Bone marrow (tissue), 2 donors: ENCODE measurements around the gene DBF4.
"Not testable (repeated sequence)": the region's sequence is repeated elsewhere in the genome, so short reads cannot be mapped to it uniquely, and the experiment has no call there.

Experiments
- DNase-seq, 2 donors: peaks; one replicate each; lab custom pipeline; 2025; lab: John Stamatoyannopoulos, UW

DBF4 gene, protein sequence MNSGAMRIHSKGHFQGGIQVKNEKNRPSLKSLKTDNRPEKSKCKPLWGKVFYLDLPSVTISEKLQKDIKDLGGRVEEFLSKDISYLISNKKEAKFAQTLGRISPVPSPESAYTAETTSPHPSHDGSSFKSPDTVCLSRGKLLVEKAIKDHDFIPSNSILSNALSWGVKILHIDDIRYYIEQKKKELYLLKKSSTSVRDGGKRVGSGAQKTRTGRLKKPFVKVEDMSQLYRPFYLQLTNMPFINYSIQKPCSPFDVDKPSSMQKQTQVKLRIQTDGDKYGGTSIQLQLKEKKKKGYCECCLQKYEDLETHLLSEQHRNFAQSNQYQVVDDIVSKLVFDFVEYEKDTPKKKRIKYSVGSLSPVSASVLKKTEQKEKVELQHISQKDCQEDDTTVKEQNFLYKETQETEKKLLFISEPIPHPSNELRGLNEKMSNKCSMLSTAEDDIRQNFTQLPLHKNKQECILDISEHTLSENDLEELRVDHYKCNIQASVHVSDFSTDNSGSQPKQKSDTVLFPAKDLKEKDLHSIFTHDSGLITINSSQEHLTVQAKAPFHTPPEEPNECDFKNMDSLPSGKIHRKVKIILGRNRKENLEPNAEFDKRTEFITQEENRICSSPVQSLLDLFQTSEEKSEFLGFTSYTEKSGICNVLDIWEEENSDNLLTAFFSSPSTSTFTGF

DNA sequence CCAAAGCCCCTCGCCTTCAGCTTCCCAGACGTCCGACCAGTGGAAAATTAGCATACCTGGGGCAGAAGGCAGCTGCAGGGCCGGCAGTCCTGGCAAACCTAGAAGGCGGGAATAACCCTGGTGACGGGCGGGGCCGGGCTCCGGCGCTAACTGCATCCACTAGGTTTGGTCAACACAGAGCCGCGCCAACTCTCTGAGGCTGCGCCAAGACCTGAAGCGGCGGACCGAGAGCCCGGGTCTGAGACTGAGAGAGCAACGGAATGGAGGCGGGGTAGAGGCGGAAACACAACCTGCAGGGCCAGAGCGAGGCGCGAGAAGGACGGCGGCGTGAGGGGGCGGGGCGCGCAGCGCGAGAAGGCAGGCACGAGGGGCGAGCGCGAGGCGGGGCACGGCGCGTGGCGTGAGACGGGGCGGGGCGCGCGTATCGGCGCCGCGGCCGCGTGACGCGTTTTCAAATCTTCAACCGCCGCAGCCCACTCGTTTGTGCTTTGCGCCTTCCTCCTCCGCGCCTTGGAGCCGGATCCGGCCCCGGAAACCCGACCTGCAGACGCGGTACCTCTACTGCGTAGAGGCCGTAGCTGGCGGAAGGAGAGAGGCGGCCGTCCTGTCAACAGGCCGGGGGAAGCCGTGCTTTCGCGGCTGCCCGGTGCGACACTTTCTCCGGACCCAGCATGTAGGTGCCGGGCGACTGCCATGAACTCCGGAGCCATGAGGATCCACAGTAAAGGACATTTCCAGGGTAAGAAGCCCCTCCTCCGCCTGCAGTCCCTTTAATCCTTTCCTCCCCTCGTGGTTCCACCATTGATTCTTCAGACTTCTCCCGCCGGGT is at the start of gene DBF4, which contains the start of gene SLC25A40:
Gene DBF4 (plus strand): TSS at position 454 of the 829 bp plus-strand sequence. CDS start 240 bp downstream, at position 694.
Gene SLC25A40 (minus strand): TSS at position 321 of the 829 bp plus-strand sequence. CDS start 17,633 bp downstream, outside the sequence.
- DNase-seq: peak; percentile 86 to 92

DNA sequence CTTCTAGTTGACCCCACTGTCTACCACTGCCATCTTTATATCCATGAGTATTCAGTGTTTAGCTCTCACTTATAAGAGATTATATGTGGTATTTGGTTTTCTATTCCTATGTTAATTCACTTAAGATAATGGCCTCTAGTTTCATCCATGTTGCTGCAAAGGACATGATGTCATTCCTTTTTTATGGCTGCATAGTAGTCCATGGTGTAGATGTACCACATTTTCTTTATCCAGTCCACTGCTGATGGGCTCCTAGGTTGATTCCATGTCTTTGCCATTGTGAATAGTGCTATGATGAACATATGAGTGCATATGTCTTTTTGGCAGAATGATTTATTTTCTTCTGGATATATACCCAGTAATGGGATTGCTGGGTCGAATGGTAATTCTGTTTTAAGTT is 47.9 kb upstream of the DBF4 start:
- not testable (repeated sequence) for DNase-seq

DNA sequence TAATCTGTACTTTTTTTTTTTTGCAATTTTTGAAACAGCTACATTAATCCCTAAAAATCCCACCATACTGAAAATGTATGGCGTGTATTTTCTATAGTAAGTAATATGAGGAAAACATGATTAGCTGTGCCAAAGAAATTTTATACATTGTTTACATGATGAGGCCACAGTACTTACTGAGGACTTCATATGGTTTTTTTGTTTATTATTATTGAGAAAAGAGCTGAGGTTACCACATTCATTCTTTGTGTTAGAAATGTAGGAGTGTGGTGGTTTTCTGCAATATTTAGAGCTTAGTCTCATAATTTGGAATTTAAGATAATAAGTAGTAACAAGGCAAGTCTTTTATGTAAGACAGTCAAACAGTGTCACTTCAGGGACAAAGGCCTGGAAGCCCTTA is 45.2 kb upstream of the DBF4 start:
- DNase-seq: no peak

DNA sequence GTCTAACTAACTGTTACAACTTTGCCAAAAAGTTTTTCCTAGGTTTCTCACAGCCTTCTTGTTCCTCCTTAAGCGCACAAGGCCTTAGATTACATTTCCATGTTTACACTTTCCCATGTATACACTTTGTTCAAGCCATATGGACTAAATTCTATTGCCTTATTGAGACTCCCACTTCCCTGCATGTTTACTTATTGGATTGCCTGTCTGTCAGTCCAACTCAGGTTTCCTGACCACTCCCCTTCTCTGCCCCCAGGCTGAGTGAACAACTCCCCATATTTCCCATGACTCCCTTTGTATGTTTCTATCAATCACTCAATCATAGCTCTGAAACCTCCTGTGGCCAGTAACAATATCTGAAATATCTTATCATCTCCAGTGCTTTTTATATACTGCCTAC is 43.2 kb upstream of the DBF4 start:
- DNase-seq: no peak

DNA sequence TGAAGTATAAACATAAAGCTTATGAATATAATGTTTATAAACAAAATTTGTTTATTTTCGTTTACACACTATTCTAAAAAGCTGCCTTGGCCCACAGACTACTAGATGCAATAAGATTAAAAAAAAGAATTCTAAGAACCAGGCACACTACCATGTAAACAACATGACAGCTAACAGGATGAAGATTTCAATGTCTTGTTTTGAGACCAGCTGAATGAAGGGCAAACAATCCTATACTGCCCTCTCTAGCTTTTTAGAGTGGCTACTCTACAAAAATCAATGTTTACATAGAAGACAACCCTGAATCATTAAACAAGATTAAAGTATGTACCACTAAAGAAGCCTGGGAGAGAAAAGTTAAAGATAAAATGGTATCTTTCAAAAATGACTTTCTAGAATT is 38.7 kb upstream of the DBF4 start:
- no peak for DNase-seq

DNA sequence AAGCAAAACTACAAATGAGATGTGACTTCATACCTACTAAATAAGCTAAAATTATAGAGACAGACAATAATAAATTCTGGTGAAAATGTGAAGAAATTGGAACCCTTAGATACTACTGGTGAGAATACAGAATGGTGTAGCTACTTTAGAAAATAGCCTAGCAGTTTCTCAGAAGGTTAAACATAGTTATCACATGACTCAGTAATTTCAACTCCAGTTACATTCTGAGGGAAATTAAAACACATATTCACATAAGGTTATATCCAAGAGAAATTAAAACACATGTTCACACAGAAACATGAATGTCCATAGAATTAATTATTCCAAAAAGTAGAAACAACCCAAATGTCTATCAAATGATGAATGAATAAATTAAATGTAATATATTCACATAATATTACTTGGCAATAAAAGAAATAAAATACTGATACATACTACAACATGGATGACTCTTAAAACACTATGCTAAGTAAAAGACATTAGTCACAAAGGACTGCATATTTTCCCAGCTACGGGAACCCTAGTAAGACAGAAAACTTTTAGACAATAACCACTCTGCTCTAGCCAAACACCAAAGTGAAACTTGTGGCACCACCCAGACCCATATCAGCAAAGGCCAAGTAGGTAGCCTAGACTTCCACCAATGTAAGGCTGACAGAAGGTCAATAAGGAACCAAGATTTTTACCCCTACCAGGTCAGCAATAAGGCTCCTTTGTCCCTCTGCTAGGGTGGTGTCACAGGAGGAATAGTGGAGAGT is 25.3 kb upstream of the DBF4 start:
- no peak for DNase-seq

DNA sequence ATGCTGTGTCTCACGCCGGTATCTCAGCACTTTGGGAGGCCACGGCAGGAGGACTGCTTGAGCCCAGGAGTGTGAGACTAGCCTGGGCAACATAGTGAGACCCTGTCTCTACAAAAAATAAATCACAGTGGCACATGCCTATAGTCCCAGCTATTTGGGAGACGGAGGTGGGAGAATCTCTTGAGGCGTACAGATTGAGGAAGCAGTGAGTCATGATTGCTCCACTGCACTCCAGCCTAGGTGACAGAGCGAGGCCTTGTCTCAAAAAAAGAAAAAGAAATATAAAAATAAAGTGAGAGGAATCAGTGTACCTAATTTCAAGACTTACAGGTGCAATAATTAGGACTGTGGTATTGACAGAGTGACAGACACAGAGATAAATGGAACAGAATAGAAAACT is 24.0 kb upstream of the DBF4 start:
- DNase-seq: no peak

DNA sequence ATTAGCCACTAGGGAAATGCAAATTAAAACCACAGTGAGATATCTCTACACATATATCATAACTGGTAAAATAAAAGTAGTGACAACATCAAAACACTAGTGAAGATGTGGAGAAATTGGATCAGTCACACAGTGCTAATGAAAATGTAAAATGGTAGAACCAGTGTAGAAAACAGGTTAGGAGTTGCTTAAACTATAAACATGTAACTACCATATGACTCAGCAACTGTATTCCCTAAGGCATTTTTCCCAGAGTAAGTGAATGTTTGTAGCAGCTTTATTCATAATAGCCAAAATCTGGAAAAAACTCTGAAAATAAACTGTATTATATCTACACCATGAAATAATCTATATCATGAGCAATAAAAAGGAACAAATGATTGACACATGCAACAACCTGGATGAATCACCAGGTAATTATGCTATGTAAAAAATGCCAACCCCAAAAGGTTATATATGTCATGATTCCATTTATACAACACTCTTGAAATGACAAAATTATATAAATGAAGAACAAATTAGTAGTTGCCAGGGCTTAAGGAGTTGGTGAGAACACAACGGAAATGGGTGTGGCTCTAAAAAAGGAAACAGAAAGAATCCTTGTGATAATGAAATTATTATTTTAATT is 22.9 kb upstream of the DBF4 start:
- no peak for DNase-seq

DNA sequence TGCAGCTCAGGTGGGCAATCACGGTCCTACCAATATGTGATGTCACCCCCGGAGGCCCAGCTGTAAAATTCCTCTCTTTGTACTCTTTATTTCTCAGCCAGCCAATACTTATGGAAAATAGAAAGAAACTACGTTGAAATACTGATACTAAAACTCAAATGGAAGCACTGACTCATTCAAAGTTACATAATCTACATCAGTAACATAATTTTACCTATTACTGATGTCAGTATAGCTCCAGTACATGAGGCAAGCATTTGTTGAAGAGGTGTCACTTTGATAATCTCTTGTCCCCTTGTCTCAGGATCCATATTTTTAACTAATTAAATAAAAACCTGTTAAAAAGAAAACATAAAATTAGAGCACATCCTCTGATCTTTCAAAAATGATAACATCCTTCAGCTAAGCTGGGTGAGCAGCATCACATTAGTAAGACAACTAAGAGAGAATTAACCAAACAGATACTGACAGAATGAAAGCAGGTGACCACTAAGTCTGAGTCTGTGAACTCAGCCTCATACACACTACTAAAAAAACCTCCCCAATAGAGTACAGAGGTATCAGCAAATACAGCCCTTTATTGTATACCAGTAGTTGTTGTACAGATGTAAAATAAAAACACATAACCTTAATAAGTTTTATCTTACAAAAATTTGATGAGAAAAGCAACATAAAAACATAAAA is 17.7 kb upstream of the DBF4 start:
- no peak for DNase-seq

DNA sequence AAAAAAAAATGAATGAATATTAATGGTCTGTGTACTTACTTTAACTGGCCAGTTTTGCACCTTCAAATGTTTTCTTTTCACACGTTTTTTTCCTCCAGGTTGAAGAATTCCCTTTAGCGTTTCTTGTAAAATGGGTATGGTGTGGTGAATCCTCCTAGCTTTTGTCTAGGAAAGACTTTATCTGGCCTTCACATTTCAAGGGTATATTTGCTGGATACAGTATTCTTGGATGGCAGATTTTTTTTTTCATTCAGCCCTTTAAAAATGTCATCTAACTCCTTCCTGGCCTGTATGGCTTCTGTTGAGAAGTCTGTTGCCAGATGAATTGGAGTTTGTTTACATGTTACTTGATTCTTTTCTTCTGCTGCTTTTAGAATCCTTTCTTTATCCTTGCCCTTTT is 10.2 kb upstream of the DBF4 start:
- DNase-seq: no peak

DNA sequence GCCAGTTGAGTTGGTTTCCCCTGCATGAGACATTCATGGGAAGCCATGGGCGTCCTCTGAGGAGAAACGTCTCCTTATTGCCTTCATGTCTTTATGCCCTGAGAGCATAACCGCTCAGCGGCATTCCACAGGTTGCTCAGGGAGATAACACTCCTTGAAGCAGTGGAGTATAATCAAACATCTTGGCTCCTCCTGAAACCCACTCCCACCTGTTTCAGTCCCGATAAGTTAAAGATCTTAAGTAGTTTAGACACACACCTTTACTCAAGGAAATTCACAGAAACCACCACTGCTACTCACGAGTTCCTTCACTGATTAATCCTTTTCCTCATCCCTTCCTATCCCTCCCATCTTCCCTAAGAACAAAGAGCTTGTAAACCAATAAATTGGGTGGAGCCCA is 9.8 kb upstream of the DBF4 start:
- DNase-seq: not testable (repeated sequence)

DNA sequence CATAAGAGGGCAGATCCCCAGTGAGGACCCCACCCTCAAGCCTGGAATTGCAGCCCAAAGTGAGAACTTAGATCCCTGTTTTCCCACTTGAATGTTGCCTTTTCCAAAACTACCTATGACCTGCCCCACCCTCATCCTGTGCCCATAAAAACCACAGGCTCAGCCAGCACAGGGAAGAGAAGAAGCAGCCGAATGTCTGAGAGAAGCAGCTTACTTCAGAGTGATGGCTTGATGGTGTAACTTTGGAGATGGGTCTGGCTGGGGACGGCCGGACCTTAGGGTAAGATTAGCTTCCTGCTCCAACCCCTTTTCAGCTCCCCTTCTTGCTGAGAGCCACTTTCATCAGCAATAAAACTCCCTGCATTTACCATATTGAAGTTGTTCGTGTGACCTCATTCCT is 5.8 kb upstream of the DBF4 start:
- DNase-seq: no peak

DNA sequence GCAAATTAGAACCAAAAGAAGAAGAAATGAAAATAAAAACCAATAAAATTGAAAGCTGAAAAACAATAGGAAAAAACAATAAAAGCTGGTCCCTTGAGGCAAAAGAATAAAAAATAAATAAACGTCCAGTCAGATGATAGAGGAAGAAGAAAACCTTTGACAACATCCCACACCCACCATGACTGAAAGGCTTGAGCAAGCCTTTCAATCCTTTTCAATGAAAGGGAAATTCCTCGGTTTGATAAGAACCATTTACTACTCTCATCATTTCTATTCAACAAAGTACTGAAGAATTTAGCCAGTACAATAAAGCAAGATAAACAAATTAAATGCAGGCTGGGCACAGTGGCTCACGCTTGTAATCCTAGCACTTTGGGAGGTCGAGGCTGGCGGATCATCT is 3.9 kb upstream of the DBF4 start:
- no peak for DNase-seq

DNA sequence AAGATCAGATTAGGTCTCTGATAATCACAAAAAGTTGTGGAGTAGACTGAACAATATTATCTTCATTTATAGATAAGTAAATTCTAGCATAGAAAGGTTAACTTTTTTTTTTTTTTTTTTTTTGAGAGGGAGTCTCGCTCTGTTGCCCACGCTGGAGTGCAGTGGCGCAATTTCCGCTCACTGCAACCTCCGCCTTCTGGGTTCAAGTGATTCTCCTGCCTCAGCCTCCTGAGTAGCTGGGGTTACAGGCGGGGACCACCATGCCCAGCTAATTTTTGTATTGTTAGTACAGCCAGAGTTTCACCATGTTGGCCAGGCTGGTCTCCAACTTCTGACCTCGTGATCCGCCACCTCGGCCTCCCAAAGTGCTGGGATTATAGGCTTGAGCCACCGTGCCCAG is 3.0 kb upstream of the DBF4 start:
- DNase-seq: not testable (repeated sequence)

DNA sequence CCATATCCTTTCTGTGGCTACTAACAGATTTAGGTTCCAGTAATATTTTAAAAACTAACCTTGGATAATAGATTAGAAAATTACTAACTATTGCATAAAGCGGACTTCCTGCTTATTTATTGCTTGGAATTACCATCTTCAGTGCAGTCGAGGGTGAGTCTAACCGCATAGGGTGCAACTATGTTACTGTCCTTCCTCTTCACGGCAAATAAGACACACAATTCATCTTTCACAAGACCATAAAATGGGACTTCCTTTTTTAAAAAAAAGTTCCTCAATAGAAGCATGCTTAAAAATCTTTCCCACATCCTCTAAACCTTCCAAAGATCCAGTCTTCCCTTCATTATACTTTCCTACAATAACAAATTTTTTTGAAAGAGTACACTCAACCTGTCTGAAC is 2.2 kb upstream of the DBF4 start:
- peak in 1 of 2 donors; percentile 21 for DNase-seq

DNA sequence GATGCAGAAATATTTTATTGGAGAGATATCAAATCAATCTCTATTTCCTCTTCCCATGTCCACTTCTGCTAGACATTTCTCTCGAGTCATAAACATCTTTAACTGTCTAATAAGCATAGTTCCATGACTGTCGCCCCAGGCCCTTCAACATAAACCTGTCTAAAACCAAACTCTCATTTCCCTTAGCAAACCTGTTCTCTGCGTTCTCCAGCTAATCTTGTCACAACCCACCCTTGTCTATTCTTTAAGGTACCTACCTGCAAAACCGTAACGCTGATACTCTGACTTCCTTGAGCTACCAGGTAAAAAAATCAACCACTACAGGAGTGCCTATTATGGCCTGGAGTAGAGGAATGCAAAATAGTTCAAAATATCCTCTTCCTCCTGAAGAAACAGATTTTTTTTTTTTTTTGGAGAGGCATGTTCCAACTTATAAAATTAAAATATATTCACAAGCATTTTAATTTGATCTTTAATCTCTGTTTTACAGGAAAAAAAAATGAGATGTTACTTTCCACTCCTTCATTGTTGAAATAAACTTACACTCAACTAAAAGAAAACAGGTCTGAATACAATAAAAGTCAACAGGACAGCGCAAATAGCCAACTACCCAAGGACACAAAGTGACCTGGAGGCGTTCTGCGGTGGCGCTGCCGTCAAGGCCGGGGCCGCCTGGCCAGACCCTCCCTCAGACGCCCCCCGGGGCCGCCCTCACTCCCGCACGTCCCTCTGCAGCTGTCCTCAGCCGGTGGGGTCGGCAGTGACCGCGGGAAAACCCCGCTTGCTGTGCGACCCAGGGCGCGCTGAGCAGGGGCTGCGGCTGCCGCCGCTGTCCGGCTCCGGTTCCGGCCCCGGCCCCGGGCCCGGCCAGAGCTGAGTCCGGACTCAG is 898 bp upstream of the DBF4 start:
- no peak for DNase-seq

DNA sequence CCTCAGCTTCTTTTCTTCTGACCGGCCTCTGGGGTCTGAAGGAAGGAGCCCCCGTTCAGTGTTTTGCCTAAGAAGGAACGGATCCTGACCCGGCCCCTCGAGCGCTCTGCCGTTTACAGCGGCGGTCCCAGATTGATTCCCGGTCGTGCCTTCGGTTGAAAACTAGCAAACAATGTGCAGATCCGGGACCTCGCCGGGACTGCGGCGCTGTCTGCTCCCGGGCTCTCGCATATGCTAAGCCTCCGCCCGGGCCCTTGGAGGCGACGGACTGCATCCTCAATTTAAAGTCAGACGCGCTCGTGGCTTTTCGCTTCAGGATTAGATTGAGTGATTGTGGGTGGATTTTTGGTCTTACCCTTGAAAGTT is 559 bp downstream of the DBF4 start:
- DNase-seq: peak in 1 of 2 donors; percentile 50

DNA sequence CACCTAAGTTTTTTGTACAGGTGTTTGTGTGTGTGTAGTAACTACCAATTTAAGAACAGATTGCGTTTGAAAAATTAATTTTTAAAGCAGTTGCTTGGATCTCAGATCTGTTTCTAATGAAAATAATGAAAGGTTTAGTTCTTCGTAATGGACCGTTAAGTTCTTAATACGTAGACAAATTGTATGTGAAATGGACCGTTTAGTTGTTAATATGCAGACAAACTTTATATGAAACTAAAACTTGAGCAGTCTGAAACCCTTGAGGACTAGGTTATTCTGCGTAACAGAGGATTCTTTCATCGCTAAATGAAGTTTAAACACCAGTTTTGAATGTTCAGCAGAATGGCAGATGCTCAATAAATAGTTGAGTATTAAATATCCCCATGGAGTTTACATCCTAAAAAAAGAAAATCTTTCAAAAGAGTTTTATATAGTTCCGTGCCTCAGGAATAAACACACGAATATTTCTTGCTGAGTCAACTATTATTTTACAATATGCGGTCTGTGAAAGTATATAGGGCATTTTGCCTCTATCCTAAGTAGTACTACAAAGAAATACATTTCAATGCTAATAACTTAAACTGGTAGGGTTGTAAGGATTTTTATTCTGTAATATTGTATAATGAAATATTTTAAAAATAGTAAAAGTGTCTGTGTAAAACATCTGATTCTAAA is 1.2 kb downstream of the DBF4 start:
- DNase-seq: no peak

DNA sequence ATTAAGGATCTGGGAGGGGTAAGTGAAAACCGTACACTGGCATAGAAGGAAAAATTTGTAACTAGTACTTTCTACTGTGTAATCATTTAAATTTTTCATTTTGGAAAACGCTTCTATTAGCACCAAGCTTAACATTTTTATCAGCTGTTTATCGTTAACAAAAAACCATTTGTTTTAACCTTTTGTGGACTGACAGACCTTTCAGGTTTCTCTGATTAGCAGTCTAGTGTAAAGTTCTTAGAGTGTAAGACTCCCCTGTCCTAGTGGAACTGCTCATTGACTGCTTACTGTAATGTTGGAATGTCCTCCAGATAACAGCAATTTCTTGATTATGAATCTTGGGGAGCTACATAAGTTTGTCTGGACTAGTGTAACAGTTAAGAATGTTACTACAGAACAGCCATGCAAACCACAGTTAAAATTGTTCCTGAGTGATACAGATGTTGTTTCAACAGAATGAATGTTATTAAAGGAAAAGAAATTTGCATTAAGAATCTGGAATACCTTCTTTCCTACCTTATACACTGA is 2.0 kb downstream of the DBF4 start:
- no peak for DNase-seq
